ENCODE measurements around the gene TPSG1.
"Not testable (repeated sequence)": the region's sequence is repeated elsewhere in the genome, so short reads cannot be mapped to it uniquely, and the experiment has no call there.

Gene TPSG1

GRCh38 chr16:1225051-1225451 is at the start of gene TPSG1:
TSS of gene TPSG1 (minus strand) at chr16:1225268. CDS start at chr16:1225252, 16 bp downstream.
- in situ Hi-C loops (cut with MboI; ENCODE audit: low sequenced_read_pairs): no loop called here

DNA sequence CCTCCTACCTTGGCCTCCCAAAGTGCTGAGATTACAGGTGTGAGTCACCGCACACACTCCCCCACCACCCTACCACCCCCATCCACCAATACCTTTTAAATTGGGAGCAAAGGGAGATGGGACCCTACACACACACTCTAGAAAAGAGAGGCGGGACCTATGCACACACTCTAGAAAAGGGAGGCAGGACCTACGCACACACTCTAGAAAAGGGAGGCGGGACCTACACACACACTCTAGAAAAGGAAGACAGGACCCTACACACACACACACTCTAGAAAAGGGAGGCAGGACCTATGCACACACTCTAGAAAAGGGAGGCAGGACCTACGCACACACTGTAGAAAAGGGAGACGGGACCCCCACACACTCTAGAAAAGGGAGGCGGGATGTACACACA is 49.7 kb upstream of the TPSG1 start:
- in situ Hi-C loops (cut with MboI; ENCODE audit: low sequenced_read_pairs): no loop called here

- in situ Hi-C loops (cut with MboI; ENCODE audit: low sequenced_read_pairs): no loop called here
Observed at GRCh38 chr16:1273816-1274215, 48.7 kb upstream of the TPSG1 start.

- in situ Hi-C loops (cut with MboI; ENCODE audit: low sequenced_read_pairs): no loop called here
Observed at GRCh38 chr16:1272453-1273198, 47.6 kb upstream of the TPSG1 start.

GRCh38 chr16:1271724-1272413 is 46.8 kb upstream of the TPSG1 start:
- in situ Hi-C loops (cut with MboI; ENCODE audit: low sequenced_read_pairs): not testable (repeated sequence)

- in situ Hi-C loops (cut with MboI; ENCODE audit: low sequenced_read_pairs): no loop called here
Observed at GRCh38 chr16:1271380-1271723, 46.3 kb upstream of the TPSG1 start.

GRCh38 chr16:1269418-1269817 is 44.4 kb upstream of the TPSG1 start:
- in situ Hi-C loops (cut with MboI; ENCODE audit: low sequenced_read_pairs): not testable (repeated sequence)

GRCh38 chr16:1265826-1266225 is 40.8 kb upstream of the TPSG1 start:
- in situ Hi-C loops (cut with MboI; ENCODE audit: low sequenced_read_pairs): no loop called here

GRCh38 chr16:1265090-1265630 is 40.1 kb upstream of the TPSG1 start:
- in situ Hi-C loops (cut with MboI; ENCODE audit: low sequenced_read_pairs): no loop called here

DNA sequence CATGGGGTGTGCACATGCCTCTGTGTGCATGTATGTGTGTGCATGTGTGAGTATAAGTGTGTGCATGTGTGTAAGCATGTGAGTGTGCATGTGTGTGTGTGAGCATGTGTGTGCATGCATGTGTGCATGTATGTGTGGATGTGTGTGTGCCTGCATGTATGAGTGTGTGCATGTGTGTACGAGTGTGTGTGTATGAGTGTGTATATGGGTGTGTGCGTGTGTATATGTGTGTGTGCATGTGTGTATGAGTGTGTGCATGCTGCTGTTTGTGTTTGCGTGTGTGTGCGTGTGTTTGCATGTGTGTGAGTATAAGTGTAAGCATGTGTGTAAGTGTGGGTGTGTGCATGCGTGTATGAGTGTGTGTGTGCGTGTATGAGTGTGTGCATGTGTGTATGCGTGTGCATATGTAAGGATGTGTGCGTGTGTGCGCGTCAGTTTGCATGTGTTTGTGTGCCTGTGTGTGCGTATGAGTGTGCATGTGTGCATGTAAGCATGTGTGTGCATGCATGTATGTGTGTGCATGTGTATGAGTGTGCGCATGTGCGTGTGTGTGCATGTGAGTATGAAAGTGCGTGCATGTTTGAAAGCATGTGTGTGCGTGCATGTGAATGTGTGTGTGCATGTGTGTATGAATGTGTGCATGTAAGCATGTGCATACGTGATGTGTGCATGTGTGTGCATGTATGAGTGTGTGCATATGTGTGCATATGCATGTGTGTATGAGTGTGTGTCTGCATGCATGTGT is 39.4 kb upstream of the TPSG1 start:
- in situ Hi-C loops (cut with MboI; ENCODE audit: low sequenced_read_pairs): no loop called here

GRCh38 chr16:1263591-1264344 is 38.7 kb upstream of the TPSG1 start:
- in situ Hi-C loops (cut with MboI; ENCODE audit: low sequenced_read_pairs): no loop called here

DNA sequence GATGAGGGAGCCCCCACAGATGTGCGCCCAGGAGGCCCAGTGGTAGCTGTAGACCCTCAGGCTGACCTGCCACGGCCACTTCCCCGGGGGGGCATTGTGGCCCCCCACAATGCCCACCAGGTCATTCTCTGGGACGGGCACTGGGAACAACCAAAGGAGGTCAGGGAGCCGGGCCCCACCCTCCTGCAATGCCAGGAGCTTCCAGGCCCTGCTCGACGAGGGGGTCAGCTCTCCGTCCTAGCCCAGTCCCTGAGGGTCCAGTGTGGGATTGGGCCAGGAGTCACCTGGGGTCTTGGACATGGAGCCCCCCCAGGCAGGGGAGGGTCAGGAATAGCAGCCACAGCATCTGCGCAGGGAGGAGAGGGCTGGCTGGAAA is 37.8 kb upstream of the TPSG1 start:
- in situ Hi-C loops (cut with MboI; ENCODE audit: low sequenced_read_pairs): no loop called here

DNA sequence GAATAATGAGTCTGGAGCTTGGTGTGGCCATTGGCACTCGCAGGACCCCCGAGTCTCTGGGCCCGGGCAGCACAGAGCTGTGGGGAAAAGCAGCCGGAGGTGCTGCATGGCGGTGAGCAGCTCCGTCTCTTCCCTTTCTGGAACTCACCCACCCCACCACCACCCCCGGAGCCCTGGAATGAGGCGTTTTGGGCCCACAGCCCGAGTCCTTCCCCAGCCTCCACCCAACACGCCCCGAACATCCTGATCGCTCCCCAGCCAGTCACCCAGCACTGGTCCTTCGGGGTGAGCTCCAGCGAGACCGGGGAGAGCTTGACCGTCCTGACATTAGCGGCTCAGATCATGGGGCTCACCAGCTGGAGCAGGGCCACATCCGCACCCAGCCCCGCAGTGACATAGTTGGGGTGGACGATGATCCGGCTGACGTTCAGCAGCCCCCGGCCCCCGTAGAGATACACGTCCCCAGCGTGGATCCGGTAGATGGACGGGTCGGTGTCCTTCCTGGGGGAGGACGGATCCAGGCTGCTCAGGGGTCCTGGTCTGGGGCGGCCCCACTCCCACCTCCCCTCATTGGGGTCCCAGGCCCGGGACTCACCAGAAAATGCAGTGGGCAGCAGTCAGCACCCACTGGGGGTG is 37.3 kb upstream of the TPSG1 start:
- in situ Hi-C loops (cut with MboI; ENCODE audit: low sequenced_read_pairs): no loop called here

GRCh38 chr16:1261131-1261892 is 36.2 kb upstream of the TPSG1 start:
- in situ Hi-C loops (cut with MboI; ENCODE audit: low sequenced_read_pairs): no loop called here

- in situ Hi-C loops (cut with MboI; ENCODE audit: low sequenced_read_pairs): no loop called here
Observed at GRCh38 chr16:1260101-1260680, 35.1 kb upstream of the TPSG1 start.

- in situ Hi-C loops (cut with MboI; ENCODE audit: low sequenced_read_pairs): no loop called here
Observed at GRCh38 chr16:1259760-1260068, 34.6 kb upstream of the TPSG1 start.

DNA sequence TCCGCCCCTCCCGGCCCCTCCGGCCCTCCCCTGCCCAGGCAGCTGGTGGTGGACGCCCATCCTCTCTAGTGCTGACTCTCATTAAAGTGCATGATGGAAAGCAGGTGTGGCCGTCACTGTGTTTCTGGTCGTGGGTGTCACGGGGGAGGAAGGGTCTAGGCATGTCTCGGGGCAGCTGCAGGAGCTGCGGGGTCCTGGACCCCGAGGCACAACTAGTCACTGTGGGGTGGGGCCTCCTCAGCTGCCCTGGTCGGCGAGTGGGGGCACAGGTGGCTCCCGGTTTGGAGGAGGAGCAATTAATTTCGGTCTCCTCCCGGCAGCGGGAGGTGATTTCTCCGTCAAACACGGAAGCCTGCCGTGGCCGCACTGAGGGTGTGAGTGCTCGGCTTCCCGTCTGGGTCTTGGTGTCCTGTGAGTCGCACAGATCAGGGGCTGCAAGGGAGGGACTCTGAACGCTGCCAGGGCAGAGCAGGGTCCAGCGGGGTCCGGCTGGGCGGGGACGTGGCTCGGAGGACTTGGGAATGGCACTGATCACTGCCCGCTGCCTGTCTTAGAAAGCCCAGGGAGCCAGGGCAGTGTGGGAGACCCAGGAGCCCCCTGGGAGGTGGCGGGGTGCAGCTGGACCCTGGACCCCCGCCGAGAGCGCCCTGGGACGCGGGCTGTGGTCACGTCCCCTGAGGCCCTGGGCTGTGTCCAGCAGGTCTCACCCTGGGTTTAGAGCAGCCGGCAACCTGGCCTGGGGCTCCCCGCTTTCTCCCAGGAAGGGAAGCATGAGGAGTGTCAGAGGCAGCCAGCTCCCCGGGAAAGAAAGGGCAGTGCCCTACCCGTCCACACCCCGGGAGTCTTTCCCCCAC is 34.1 kb upstream of the TPSG1 start:
- in situ Hi-C loops (cut with MboI; ENCODE audit: low sequenced_read_pairs): no loop called here

DNA sequence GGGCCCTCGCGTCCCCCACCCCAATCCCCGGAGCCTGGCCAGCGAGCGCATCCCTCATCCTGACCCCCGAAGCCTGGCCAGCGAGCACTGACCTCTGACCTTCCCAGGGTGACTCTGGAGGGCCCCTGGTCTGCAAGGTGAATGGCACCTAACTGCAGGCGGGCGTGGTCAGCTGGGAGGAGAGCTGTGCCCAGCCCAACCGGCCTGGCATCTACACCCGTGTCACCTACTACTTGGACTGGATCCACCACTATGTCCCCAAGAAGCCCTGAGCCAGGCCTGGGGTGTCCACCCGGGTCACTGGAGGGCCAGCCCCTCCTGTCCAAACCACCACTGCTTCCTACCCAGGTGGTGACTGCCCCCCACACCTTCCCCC is 33.1 kb upstream of the TPSG1 start:
- in situ Hi-C loops (cut with MboI; ENCODE audit: low sequenced_read_pairs): no loop called here

All from HL-60/S4 treated with phorbol 12-myristate 13-acetate at 8.2 ng/mL for 4 days and 3 days (cell line).